OCI-LY7 (cell line): Measurements from ENCODE around the gene TM9SF4. TPM values are rescaled to one million over a fixed set of nuclear protein-coding genes. Genes with fewer than 3 reads are reported as not detected.

Source experiments
- BruUV-seq: library from RNA; stranded (reverse); fragments of 400-500 nt; replicated peaks from 2 replicates; lab custom pipeline; 2021; lab: Mats Ljungman, UMichigan
- CTCF ChIA-PET: fragments of 300-600 bp; sonication (Branson Sonifier 250); formaldehyde crosslinking; loops from one replicate; lab custom pipeline; 2022; ENCODE audit warnings: antibody characterized with exemption; ENCODE audit not compliant: unreplicated experiment; lab: Charles Lee
- POLR2A ChIA-PET: fragments of 300-600 bp; sonication (Branson Sonifier 250); formaldehyde crosslinking; loops from one replicate; lab custom pipeline; 2022; ENCODE audit warnings: antibody characterized with exemption; lab: Charles Lee
- DNase-seq: peaks from one replicate; pipeline ENCODE4 v3.0.0-alpha.2; 2015; ENCODE audit warnings: low spot score
- H2AFZ ChIP-seq: fragments of 200-600 bp; sonication (generic), shearing (Covaris generic); 2 replicates; pipeline ENCODE4 v1.6.1; 2014; ENCODE audit warnings: mild to moderate bottlenecking, antibody characterized with exemption, low read length, moderate library complexity
- H3K27ac ChIP-seq: fragments of 200-600 bp; sonication (generic); 2 replicates; pipeline ENCODE4 v1.5.1; 2014; ENCODE audit warnings: mixed run types, low read depth, mild to moderate bottlenecking, moderate library complexity, low read length, inconsistent platforms; ENCODE audit not compliant: poor library complexity, severe bottlenecking
- H3K36me3 ChIP-seq: fragments of 200-600 bp; sonication (generic); 2 replicates; pipeline ENCODE4 v1.6.1; 2014; ENCODE audit warnings: mild to moderate bottlenecking, antibody characterized with exemption, low read length, moderate library complexity, mixed read lengths; ENCODE audit not compliant: insufficient read depth
- H3K4me1 ChIP-seq: fragments of 200-600 bp; sonication (generic); 2 replicates; pipeline ENCODE4 v1.5.1; 2014; ENCODE audit warnings: mild to moderate bottlenecking, low read length; ENCODE audit not compliant: insufficient read depth, poor library complexity, severe bottlenecking
- H3K4me2 ChIP-seq: fragments of 200-600 bp; sonication (generic); 2 replicates; pipeline ENCODE4 v1.6.1; 2014; ENCODE audit warnings: mild to moderate bottlenecking, low read length
- H3K4me3 ChIP-seq: fragments of 200-600 bp; sonication (generic); 2 replicates; pipeline ENCODE4 v1.5.1; 2014; ENCODE audit warnings: mild to moderate bottlenecking, low read depth, low read length; ENCODE audit not compliant: poor library complexity, severe bottlenecking
- H3K79me2 ChIP-seq: fragments of 200-600 bp; sonication (generic); 2 replicates; pipeline ENCODE4 v1.6.1; 2016; ENCODE audit warnings: low read depth, mild to moderate bottlenecking, low read length, moderate library complexity, mixed read lengths; ENCODE audit not compliant: insufficient read depth
- H3K9me2 ChIP-seq: fragments of 200-600 bp; sonication (generic); 2 replicates; pipeline ENCODE4 v1.6.1; 2016; ENCODE audit warnings: mild to moderate bottlenecking, low read length, mixed read lengths; ENCODE audit not compliant: insufficient read depth
- H3K9me3 ChIP-seq: fragments of 200-600 bp; sonication (generic); 2 replicates; pipeline ENCODE4 v1.6.1; 2014; ENCODE audit warnings: mild to moderate bottlenecking, mixed run types, low read length, mixed read lengths
- H4K20me1 ChIP-seq: fragments of 200-600 bp; sonication (generic); 2 replicates; pipeline ENCODE4 v1.6.1; 2014; ENCODE audit warnings: mild to moderate bottlenecking, antibody characterized with exemption, low read length, moderate library complexity, mixed read lengths; ENCODE audit not compliant: insufficient read depth
- EZH2phosphoT487 ChIP-seq: fragments of 200-600 bp; sonication (generic); IDR thresholded peaks from 2 replicates; pipeline ENCODE4 v1.6.1; 2018; ENCODE audit warnings: low read depth, borderline replicate concordance, mild to moderate bottlenecking, mixed run types, antibody characterized with exemption, low read length, moderate library complexity, mixed read lengths
- intact Hi-C: fragments of 100-400 bp; cut with micrococcal nuclease; formaldehyde crosslinking; loops from one replicate; pipeline ENCODE4 v1.10.0; 2022; ENCODE audit not compliant: unreplicated experiment
- total RNA-seq, 2 experiments: library from RNA; depleted of rRNA in 1 of 2; stranded (reverse); fragments of >200 nt in 1 of 2; shearing (Covaris generic) in 1 of 2; gene quantifications; 2 replicates each; pipeline ENCODE4 v1.2.3, GENCODE V29; 2014 to 2022
- TF ChIP-seq, protein P1 (sequence below): fragments of 200-600 bp; sonication (generic); conservative IDR thresholded peaks from 2 replicates; pipeline ENCODE4 v1.5.1; 2014; ENCODE audit warnings: mild to moderate bottlenecking, antibody characterized with exemption, low read length, moderate library complexity, mixed read lengths

Gene TM9SF4
- total RNA-seq, 2 experiments from 2014 or later: 20.8 to 38.9 TPM

DNA sequence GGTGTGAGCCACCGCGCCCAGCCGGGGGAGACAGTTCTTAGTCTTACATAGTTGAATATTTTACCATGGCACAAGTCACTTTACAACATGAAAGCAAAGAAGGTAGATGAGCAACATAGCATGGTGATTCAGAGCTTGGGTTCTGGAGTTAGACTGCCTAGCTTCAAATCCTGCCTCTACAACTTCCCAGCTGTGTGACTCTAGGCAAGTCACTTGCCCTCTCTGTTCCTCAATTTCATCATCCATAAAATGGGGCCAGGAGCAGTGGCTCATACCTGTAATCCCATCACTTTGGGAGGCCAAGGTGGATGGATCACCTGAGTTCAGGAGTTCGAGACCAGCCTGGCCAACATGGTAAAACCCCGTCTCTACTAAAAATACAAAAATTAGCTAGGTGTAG is 31.2 kb upstream of the TM9SF4 start:
- no peak overlapping the region for H3K27ac ChIP-seq
- no TSS peak for BruUV-seq
- no peak overlapping the region for H3K4me2 ChIP-seq
- no peaks in the 10 kb centered on the region for H3K79me2 ChIP-seq
- H3K4me3 ChIP-seq: no peak overlapping the region
- intact Hi-C loops: no loop called here
- H3K4me1 ChIP-seq: no peaks in the 10 kb centered on the region
- no peaks in the 10 kb centered on the region for H4K20me1 ChIP-seq
- H3K9me3 ChIP-seq: no peaks in the 10 kb centered on the region
- H2AFZ ChIP-seq: no peak overlapping the region
- no peaks in the 10 kb centered on the region for H3K9me2 ChIP-seq
- DNase-seq: no peak
- POLR2A ChIA-PET: interaction anchor here (1.4 kb wide), 1 partner anchor 35 kb away, joined by 6 read pairs; no protein-coding TSS in a partner anchor
- no peak for TF ChIP-seq EZH2phosphoT487
- TF ChIP-seq, protein P1, sequence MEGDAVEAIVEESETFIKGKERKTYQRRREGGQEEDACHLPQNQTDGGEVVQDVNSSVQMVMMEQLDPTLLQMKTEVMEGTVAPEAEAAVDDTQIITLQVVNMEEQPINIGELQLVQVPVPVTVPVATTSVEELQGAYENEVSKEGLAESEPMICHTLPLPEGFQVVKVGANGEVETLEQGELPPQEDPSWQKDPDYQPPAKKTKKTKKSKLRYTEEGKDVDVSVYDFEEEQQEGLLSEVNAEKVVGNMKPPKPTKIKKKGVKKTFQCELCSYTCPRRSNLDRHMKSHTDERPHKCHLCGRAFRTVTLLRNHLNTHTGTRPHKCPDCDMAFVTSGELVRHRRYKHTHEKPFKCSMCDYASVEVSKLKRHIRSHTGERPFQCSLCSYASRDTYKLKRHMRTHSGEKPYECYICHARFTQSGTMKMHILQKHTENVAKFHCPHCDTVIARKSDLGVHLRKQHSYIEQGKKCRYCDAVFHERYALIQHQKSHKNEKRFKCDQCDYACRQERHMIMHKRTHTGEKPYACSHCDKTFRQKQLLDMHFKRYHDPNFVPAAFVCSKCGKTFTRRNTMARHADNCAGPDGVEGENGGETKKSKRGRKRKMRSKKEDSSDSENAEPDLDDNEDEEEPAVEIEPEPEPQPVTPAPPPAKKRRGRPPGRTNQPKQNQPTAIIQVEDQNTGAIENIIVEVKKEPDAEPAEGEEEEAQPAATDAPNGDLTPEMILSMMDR: no peak
- no peaks in the 10 kb centered on the region for H3K36me3 ChIP-seq
- CTCF ChIA-PET: no interaction called here

GRCh38 chr20:32078791-32079190 is 30.7 kb upstream of the TM9SF4 start:
- ChIA-PET POLR2A (interaction anchor here (1.4 kb wide), 1 partner anchor 36 kb away, joined by 6 read pairs; no protein-coding TSS in a partner anchor), CTCF (no interaction called here)
- no peak for DNase-seq
- no peak overlapping the region for H3K4me3 ChIP-seq
- no peak overlapping the region for H3K4me2 ChIP-seq
- no peaks in the 10 kb centered on the region for H3K4me1 ChIP-seq
- H3K9me2 ChIP-seq: no peaks in the 10 kb centered on the region
- H3K27ac ChIP-seq: no peak overlapping the region
- TF ChIP-seq, protein P1: no peak
- TF ChIP-seq EZH2phosphoT487: no peak
- BruUV-seq: no TSS peak
- H2AFZ ChIP-seq: no peak overlapping the region
- H4K20me1 ChIP-seq: no peaks in the 10 kb centered on the region
- no peaks in the 10 kb centered on the region for H3K79me2 ChIP-seq
- no peaks in the 10 kb centered on the region for H3K9me3 ChIP-seq
- intact Hi-C loops: no loop called here
- H3K36me3 ChIP-seq: no peaks in the 10 kb centered on the region

GRCh38 chr20:32079655-32080109 is 29.8 kb upstream of the TM9SF4 start:
- TF ChIP-seq EZH2phosphoT487: no peak
- TF ChIP-seq, protein P1: no peak
- Histone ChIP-seq H4K20me1 (no peaks in the 10 kb centered on the region), H3K36me3 (no peaks in the 10 kb centered on the region), H3K4me1 (no peaks in the 10 kb centered on the region), H3K4me3 (no peak overlapping the region), H3K79me2 (no peaks in the 10 kb centered on the region), H2AFZ (no peak overlapping the region), H3K27ac (no peak overlapping the region), H3K4me2 (no peak overlapping the region), H3K9me3 (no peaks in the 10 kb centered on the region), H3K9me2 (no peaks in the 10 kb centered on the region)
- no peak for DNase-seq
- CTCF ChIA-PET: no interaction called here
- intact Hi-C loops: no loop called here
- BruUV-seq: no TSS peak
- POLR2A ChIA-PET: no interaction called here
